ENCODE results near the gene LSM14B.
"Not testable (repeated sequence)": the region's sequence is repeated elsewhere in the genome, so short reads cannot be mapped to it uniquely, and the experiment has no call there.

The LSM14B gene

DNA sequence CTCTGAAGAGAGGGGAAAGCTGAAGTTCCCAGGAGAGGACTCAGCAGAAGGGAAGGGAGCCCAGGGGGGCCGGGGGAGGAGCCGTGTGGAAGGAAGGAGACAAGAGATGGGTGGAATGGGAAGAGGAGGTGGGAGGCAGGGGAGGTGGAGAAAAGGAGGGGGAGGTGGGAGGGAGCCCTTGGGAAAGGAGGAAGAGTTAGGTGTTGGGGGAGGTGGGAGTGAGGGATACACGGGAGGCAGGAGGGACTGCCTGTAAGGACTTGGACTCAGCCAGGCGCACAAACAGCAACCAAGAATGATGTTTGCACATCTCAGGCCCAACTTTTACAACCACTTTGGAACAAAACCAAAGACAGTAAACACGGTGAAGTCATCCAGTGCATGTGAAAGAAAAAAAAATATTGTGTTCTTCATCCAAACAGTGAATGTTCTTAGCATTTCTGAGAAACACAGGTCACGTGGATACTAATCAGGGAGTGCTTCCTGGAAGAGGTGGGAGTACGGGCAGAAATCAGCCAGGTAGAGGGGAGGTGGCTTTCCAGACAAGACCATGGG is 17.4 kb upstream of the LSM14B start:
- Histone ChIP-seq H3K4me1 (peaks cover 0 to 5% (median 0%) of the 10 kb centered on the region in 10 experiments; a peak in 3 of 20 replicates), H4K20me1 (no peaks in the 10 kb centered on the region), H3K4me2 (no peak overlapping the region), H3K27me3 (no peaks in the 10 kb centered on the region), H3K27ac (no peak overlapping the region), H3K9me3 (replicated peaks in 1 of 11) (peaks cover 97 to 100% (median 98%) of the 10 kb centered on the region in 11 experiments), H3K36me3 (peaks cover 0 to 11% (median 0%) of the 10 kb centered on the region in 11 experiments; a peak in 5 of 22 replicates), H3K9ac (no peak overlapping the region), H3K4me3 (no peak overlapping the region)
- TF ChIP-seq Cebpa-rat (IDR thresholded peaks at IDR 0.05) = no peak

DNA sequence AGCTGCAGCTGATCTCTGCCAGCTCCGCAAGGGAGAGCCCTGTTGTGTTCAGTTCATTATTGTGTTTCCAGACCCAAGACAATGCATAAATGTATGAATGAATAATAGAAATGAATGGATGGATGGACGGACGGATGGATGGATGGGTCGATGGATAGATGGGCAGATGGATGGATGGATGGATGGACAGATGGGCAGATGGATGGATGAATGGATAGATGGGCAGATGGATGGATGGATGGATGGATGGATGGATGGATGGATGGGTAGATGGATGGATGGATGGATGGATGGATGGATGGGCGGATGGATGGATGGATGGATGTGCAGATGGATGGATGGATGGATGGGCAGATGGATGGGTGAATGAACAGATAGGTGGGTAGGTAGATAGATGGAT is 16.7 kb upstream of the LSM14B start:
- Histone ChIP-seq H3K9me3 (replicated peaks in 1 of 11) (peaks cover 96 to 100% (median 97%) of the 10 kb centered on the region in 11 experiments), H3K36me3 (peaks cover 0 to 11% (median 0%) of the 10 kb centered on the region in 11 experiments; a peak in 5 of 22 replicates), H3K4me3 (no peak overlapping the region), H3K9ac (no peak overlapping the region), H3K4me1 (peaks cover 0 to 5% (median 0%) of the 10 kb centered on the region in 10 experiments; a peak in 3 of 20 replicates), H3K4me2 (no peak overlapping the region), H3K27me3 (no peaks in the 10 kb centered on the region), H3K27ac (no peak overlapping the region), H4K20me1 (no peaks in the 10 kb centered on the region)
- TF ChIP-seq Cebpa-rat (IDR thresholded peaks at IDR 0.05) = no peak

DNA sequence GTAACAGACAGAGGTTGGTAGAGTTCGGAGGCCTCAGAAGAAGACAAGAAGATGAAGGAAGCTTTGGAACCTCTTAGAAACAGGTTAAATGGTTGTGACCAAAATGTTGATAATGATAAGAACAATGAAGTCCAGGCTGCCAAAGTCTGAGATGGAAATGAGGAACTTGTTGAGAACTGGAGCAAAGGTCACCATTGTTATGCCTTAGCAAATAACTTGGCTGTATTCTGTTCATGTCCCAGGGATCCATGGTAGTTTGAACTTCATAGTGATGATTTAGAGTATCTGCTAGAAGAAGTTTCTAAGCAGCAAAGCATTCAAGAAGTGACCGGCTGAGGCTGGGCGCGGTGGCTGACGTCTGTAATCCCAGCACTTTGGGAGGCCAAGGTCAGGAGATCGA is 11.1 kb upstream of the LSM14B start:
- H3K27me3 ChIP-seq = no peaks in the 10 kb centered on the region
- peaks cover 91 to 100% (median 99%) of the 10 kb centered on the region in 11 experiments for H3K9me3 ChIP-seq (replicated peaks in 1 of 11)
- no peaks in the 10 kb centered on the region for H4K20me1 ChIP-seq
- H3K4me1 ChIP-seq = peaks cover 0 to 4% (median 0%) of the 10 kb centered on the region in 10 experiments; a peak in 2 of 20 replicates
- H3K27ac ChIP-seq = no peak overlapping the region
- H3K4me2 ChIP-seq = no peak overlapping the region
- H3K4me3 ChIP-seq = no peak overlapping the region
- no peak for TF ChIP-seq Cebpa-rat (IDR thresholded peaks at IDR 0.05)
- H3K36me3 ChIP-seq = peaks cover 0 to 16% (median 4%) of the 10 kb centered on the region in 11 experiments; a peak in 4 of 22 replicates
- no peak overlapping the region for H3K9ac ChIP-seq

DNA sequence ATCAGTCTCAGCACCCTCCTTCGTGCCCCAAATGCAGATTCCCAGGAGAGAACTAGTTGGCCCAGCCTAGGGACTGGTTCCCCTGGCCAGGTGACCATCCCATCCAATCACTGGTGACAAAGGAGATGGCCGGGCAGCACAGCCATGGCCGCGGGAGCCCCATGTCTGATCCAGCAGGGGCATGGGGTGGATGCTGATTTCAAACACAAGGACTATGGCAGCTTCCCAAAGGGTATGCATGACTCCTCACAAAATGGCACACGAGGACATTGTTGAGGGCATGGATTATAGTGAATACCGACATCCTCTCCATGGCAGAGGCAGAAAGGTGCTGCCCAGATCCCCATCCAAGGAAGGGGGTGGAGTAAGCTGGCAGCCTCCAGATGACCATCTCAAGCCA is 9.9 kb upstream of the LSM14B start:
- H3K27ac ChIP-seq = no peak overlapping the region
- H3K4me2 ChIP-seq = no peak overlapping the region
- H3K9ac ChIP-seq = no peak overlapping the region
- H3K4me1 ChIP-seq = peaks cover 2 to 13% (median 4%) of the 10 kb centered on the region in 10 experiments; a peak in 17 of 20 replicates
- H3K36me3 ChIP-seq = peaks cover 0 to 12% (median 4%) of the 10 kb centered on the region in 11 experiments; a peak in 4 of 22 replicates
- no peak for TF ChIP-seq Cebpa-rat (IDR thresholded peaks at IDR 0.05)
- peaks cover 79 to 100% (median 89%) of the 10 kb centered on the region in 11 experiments for H3K9me3 ChIP-seq (replicated peaks in 1 of 11)
- no peaks in the 10 kb centered on the region for H4K20me1 ChIP-seq
- no peaks in the 10 kb centered on the region for H3K27me3 ChIP-seq
- H3K4me3 ChIP-seq = peak overlapping the region in 1 of 10 experiments; percentile 10; a peak in 2 of 20 replicates

DNA sequence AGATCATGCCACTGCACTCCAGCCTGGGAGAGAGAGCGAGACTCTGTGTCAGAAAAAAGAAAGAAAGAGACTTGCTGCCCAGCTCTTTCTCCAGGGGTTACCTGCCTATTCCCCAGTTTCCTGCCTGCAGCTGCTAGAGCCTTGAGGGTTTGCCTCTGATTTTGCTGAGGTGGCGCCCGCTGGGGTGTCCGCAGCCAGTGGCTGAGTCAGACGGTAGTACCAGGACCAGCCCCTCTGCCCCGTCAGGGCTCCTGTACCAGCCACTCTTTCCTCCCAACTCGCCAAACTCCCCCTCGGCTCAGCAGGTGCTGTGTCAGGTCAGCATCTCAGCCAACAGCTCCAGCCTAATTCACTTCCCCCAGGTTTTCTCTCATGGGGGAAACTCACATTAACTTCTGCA is 7.4 kb upstream of the LSM14B start:
- Histone ChIP-seq H3K9me3 (replicated peaks in 1 of 11) (peaks cover 53 to 78% (median 64%) of the 10 kb centered on the region in 11 experiments), H3K36me3 (peaks cover 0 to 10% (median 0%) of the 10 kb centered on the region in 11 experiments; a peak in 1 of 22 replicates)

DNA sequence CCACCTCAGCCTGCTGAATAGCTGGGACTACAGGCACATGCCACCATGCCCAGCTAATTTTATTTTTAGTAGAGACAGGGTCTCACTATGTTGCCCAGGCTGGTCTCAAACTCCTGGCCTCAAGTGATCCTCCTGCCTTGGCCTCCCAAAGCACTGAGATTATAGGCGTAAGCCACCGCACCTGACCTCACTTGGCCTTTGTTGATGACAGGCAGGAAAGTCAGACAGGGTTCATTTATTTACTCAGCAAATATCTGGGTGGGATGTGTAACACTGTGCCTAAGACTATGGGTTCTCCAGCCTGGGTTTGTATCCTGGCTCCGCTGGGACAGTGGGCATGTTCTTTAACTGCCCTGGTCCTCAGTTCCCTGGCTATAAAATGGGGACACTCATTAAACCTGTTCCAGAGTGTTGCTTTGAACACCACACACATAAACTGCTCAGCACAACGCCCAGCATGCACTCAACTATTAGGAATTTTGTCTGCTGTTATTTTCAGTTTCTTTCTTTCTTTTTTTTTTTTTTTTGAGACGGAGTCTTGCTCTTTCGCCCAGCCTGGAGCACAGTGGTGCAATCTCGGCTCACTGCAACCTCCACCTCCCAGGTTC is 6.4 kb upstream of the LSM14B start:
- H3K4me2 ChIP-seq, H3K27ac ChIP-seq, H3K27me3 ChIP-seq, H3K9ac ChIP-seq, H4K20me1 ChIP-seq, H3K4me3 ChIP-seq: not testable (repeated sequence)
- Histone ChIP-seq H3K9me3 (replicated peaks in 1 of 11) (peaks cover 45 to 68% (median 54%) of the 10 kb centered on the region in 11 experiments), H3K36me3 (peaks cover 0 to 10% (median 0%) of the 10 kb centered on the region in 11 experiments; a peak in 1 of 22 replicates), H3K4me1 (peaks cover 10 to 48% (median 40%) of the 10 kb centered on the region in 10 experiments)

More for the DNA sequence above, 7.4 kb upstream of the LSM14B start:
- H3K27ac ChIP-seq = no peak overlapping the region
- H4K20me1 ChIP-seq = no peaks in the 10 kb centered on the region
- no peaks in the 10 kb centered on the region for H3K27me3 ChIP-seq
- no peak overlapping the region for H3K9ac ChIP-seq
- peaks cover 7 to 38% (median 30%) of the 10 kb centered on the region in 10 experiments; a peak in 18 of 20 replicates for H3K4me1 ChIP-seq
- no peak for TF ChIP-seq Cebpa-rat (IDR thresholded peaks at IDR 0.05)
- H3K4me2 ChIP-seq = peak overlapping the region in 1 of 11 experiments; percentile 28; a peak in 1 of 22 replicates
- no peak overlapping the region for H3K4me3 ChIP-seq

DNA sequence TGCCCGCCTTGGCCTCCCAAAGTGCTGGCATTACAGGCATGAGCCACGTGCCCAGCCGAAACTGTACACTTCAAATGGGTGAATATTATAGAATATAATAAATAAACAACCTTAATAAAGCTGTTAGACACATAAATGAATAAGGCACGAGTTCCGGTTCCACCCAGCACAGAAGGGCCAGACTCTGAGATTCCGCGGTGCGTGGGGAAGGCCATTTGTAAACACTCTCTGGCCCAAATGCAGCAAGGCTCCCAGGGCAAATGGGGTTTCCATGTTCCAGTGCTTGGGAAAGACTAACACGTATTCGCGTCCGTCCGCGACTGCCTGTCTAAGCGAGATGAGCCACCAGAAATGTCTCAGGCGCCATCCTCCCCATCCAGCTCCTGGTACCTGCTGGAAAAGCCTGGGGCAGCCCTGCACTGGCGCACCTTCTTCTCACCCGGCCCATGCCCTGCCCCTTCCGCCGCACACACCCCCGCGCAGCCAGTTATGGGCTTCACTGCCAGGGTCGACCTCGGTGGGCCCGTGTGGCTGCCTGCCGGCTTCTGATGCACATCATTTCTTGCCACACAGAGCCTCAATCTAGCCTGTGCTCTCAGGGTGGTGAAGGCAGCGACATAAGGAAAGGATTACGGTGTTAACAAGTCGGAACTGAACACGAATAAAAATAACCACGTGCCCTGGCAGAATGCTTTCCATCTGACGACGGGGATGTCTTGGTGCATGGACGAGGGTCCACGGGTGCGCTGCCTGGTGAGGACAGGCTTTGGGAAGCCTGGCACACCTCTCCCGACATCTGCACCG is 5.5 kb upstream of the LSM14B start:
- Histone ChIP-seq H3K4me1 (peaks cover 13 to 53% (median 44%) of the 10 kb centered on the region in 10 experiments), H3K36me3 (peaks cover 0 to 10% (median 0%) of the 10 kb centered on the region in 11 experiments; a peak in 1 of 22 replicates), H3K27me3 (no peaks in the 10 kb centered on the region), H3K9me3 (replicated peaks in 1 of 11) (peaks cover 36 to 59% (median 45%) of the 10 kb centered on the region in 11 experiments), H4K20me1 (no peaks in the 10 kb centered on the region), H3K27ac (no peak overlapping the region), H3K4me2 (peak overlapping the region in 9 of 11 experiments; percentile 50 to 86 (median 78); a peak in 16 of 22 replicates), H3K4me3 (no peak overlapping the region), H3K9ac (peak overlapping the region in 1 of 11 experiments; percentile 63; a peak in 1 of 22 replicates)
- no peak for TF ChIP-seq Cebpa-rat (IDR thresholded peaks at IDR 0.05)

DNA sequence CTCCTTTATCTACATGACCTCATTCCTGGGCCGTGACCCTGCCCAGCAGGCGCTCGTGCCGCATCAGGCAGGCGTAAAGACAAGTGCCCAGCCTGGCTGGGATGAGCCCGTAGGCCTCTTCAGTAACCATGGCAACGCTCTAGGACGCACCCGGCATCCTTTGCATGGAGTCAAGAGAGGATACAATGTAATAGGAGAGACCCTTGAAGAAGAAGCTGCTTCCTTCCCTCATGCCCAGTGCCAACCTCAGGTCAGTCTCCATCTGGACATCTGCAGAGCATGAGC is 5.0 kb upstream of the LSM14B start:
- Histone ChIP-seq H3K36me3 (peaks cover 0 to 10% (median 0%) of the 10 kb centered on the region in 11 experiments; a peak in 1 of 22 replicates), H3K4me1 (peaks cover 13 to 53% (median 44%) of the 10 kb centered on the region in 10 experiments), H3K4me2 (peak overlapping the region; percentile 38 to 86 (median 75)), H3K9me3 (replicated peaks in 1 of 11) (peaks cover 31 to 54% (median 40%) of the 10 kb centered on the region in 11 experiments), H3K27ac (no peak overlapping the region), H3K9ac (peak overlapping the region in 4 of 11 experiments; percentile 28 to 63 (median 42); a peak in 3 of 22 replicates), H3K4me3 (no peak overlapping the region), H4K20me1 (no peaks in the 10 kb centered on the region), H3K27me3 (no peaks in the 10 kb centered on the region)
- no peak for TF ChIP-seq Cebpa-rat (IDR thresholded peaks at IDR 0.05)
